Right lobe of liver (tissue), 4 donors: ENCODE measurements around the gene FOXP1.

Source experiments
- CTCF ChIP-seq, 4 donors: fragments of 200-600 bp in 3 of 4; fragments of 450-650 bp in 1 of 4; IDR thresholded peaks; one replicate each; pipeline versions ENCODE4 v1.5.1 to v1.8.0; 2016 to 2022; ENCODE audit warnings: antibody characterized with exemption in 4 of 4, mild to moderate bottlenecking in 2 of 4
- POLR2A ChIP-seq: fragments of 450-650 bp; IDR thresholded peaks from one replicate; pipeline ENCODE4 v1.6.1; 2017; ENCODE audit warnings: antibody characterized with exemption, mild to moderate bottlenecking
- donor health status: DM: no; HTN: no; CAD: no.
- donor health status: DM: no; HTN: no; CAD: no.
- donor health status: DM: no; HTN: yes; CAD: no.

GRCh38 chr3:71566776-71567175 is 16.8 kb downstream of the FOXP1 start:
- TF ChIP-seq CTCF (IDR thresholded peaks at IDR 0.05) (no peak), POLR2A (no peak)
